Chondrocyte (in vitro differentiated cells): ENCODE data around the gene POLG. TPM values are rescaled to one million over a fixed set of nuclear protein-coding genes. Genes with fewer than 3 reads are reported as not detected.
A peak's percentile ranks its signal among the peaks of the same experiment; 100 is the strongest.

Source experiments
- DNase-seq: peaks from one replicate; pipeline ENCODE4 v3.0.0; 2021; ENCODE audit warnings: mixed read lengths, low spot score
- H3K27ac Mint-ChIP-seq: one replicate; pipeline ENCODE4 v1.8.0; 2021; ENCODE audit warnings: mild to moderate bottlenecking, moderate library complexity, mixed read lengths; ENCODE audit not compliant: unreplicated experiment
- H3K27me3 Mint-ChIP-seq: 2 replicates; pipeline ENCODE4 v1.8.0; 2021; ENCODE audit warnings: low read depth, mixed read lengths
- H3K36me3 Mint-ChIP-seq: 2 replicates; pipeline ENCODE4 v1.8.0; 2021; ENCODE audit warnings: low read depth, mixed read lengths
- H3K4me1 Mint-ChIP-seq: 2 replicates; pipeline ENCODE4 v1.8.0; 2021; ENCODE audit warnings: low read depth, mild to moderate bottlenecking, mixed read lengths
- H3K4me3 Mint-ChIP-seq: one replicate; pipeline ENCODE4 v1.8.0; 2021; ENCODE audit warnings: mild to moderate bottlenecking, moderate library complexity, mixed read lengths; ENCODE audit not compliant: unreplicated experiment
- H3K9me3 Mint-ChIP-seq: 2 replicates; pipeline ENCODE4 v1.8.0; 2021; ENCODE audit warnings: low read depth, mixed read lengths
- CTCF ChIP-seq: fragments of 200-600 bp; sonication (generic); IDR thresholded peaks from 2 replicates; pipeline ENCODE4 v1.5.0; 2021; ENCODE audit warnings: antibody characterized with exemption, mild to moderate bottlenecking, moderate library complexity
- long read RNA-seq: library from polyadenylated mRNA; stranded (forward); transcript quantifications from one replicate; pipeline ENCODE4 v2.0.0, GENCODE V29; 2021
- total RNA-seq: library from RNA; stranded (reverse); gene quantifications from 3 replicates; pipeline ENCODE4 v1.2.1, GENCODE V29; 2021

Gene POLG
- total RNA-seq, result 49.7 to 54.2 TPM (median 52.1 TPM) in 3 replicates
- long read RNA-seq, full-length matches to known transcripts, result 59 of 95 reads
- long read RNA-seq, partial matches to known transcripts, result 12 of 95 reads
- long read RNA-seq, other reads (novel, unspliced or antisense), result 24 of 95 reads

- TF ChIP-seq CTCF, result no peak
- Mint-ChIP-seq H3K27ac (peak within 1 kb of the TSS; percentile 89), H3K4me1 (peaks cover 45% of the 10 kb centered on the region)
Measured at GRCh38 chr15:89334510-89335297, at the start of gene POLG. Gene POLG (minus strand): TSS chr15:89334824. CDS start chr15:89333754, 1,070 bp downstream.

GRCh38 chr15:89384176-89384604, 49.6 kb upstream of the POLG start:
- Mint-ChIP-seq H3K27ac (no peak overlapping the region), H3K4me1 (peaks cover 14% of the 10 kb centered on the region), H3K9me3 (no peaks in the 10 kb centered on the region), H3K4me3 (no peak overlapping the region), H3K27me3 (peaks cover 54% of the 10 kb centered on the region), H3K36me3 (no peaks in the 10 kb centered on the region)
- no peak for DNase-seq
- TF ChIP-seq CTCF, result no peak

More at GRCh38 chr15:89334510-89335297, at the start of gene POLG:
- Mint-ChIP-seq H3K4me3 (peak within 1 kb of the TSS; percentile 75), H3K9me3 (no peaks in the 10 kb centered on the region), H3K27me3 (no peaks in the 10 kb centered on the region), H3K36me3 (peaks cover 20% of the 10 kb centered on the region)
- peak; percentile 100 for DNase-seq

- no peaks in the 10 kb centered on the region for H3K9me3 Mint-ChIP-seq
- no peak for TF ChIP-seq CTCF
- no peak for DNase-seq
- H3K36me3 Mint-ChIP-seq, result no peaks in the 10 kb centered on the region
- peak overlapping the region; percentile 27 for H3K27ac Mint-ChIP-seq
- no peak overlapping the region for H3K4me3 Mint-ChIP-seq
- peaks cover 48% of the 10 kb centered on the region for H3K27me3 Mint-ChIP-seq
- H3K4me1 Mint-ChIP-seq, result peaks cover 12% of the 10 kb centered on the region
Measured at GRCh38 chr15:89383365-89384175, 48.9 kb upstream of the POLG start.

GRCh38 chr15:89381888-89382686, 47.5 kb upstream of the POLG start:
- Mint-ChIP-seq H3K27me3 (peaks cover 54% of the 10 kb centered on the region), H3K4me1 (peaks cover 12% of the 10 kb centered on the region), H3K4me3 (no peak overlapping the region), H3K9me3 (no peaks in the 10 kb centered on the region), H3K27ac (no peak overlapping the region), H3K36me3 (no peaks in the 10 kb centered on the region)
- no peak for DNase-seq
- no peak for TF ChIP-seq CTCF
